Bronchial epithelial cell (primary cell): ENCODE data around the gene IGF2BP2. TPM values are rescaled to one million over a fixed set of nuclear protein-coding genes. Genes with fewer than 3 reads are reported as not detected.

Experiments
- DNase-seq: peaks from one replicate; pipeline ENCODE4 v3.0.0-alpha.2; 2010; ENCODE audit warnings: low read depth
- FAIRE-seq: peaks from 2 replicates; lab custom pipeline; 2011; peaks lifted over from hg19 to GRCh38; lab: Jason Lieb, UNC
- H3K27me3 ChIP-seq: 2 replicates; pipeline ENCODE4 v1.5.1; 2011; ENCODE audit warnings: low read length; ENCODE audit not compliant: control insufficient read depth, insufficient read depth
- H3K36me3 ChIP-seq: 2 replicates; pipeline ENCODE4 v1.5.1; 2011; ENCODE audit warnings: low read length; ENCODE audit not compliant: control insufficient read depth, insufficient read depth
- H3K4me3 ChIP-seq: 2 replicates; pipeline ENCODE4 v1.5.1; 2011; ENCODE audit warnings: mild to moderate bottlenecking, low read depth, low read length, control low read depth
- total RNA-seq: library from RNA; depleted of rRNA; stranded (reverse); fragments of >200 nt; gene quantifications from 2 replicates; pipeline ENCODE4 v1.2.1, GENCODE V29; 2014
- TF ChIP-seq, protein P1 (sequence below): IDR thresholded peaks from 2 replicates; pipeline ENCODE4 v1.5.1; 2011; ENCODE audit warnings: mild to moderate bottlenecking, moderate library complexity, low read length, control low read depth, inconsistent platforms; ENCODE audit not compliant: insufficient read depth, severe bottlenecking

IGF2BP2 gene
- total RNA-seq, 1 donor from 2014 or later = 37.1 TPM

DNA sequence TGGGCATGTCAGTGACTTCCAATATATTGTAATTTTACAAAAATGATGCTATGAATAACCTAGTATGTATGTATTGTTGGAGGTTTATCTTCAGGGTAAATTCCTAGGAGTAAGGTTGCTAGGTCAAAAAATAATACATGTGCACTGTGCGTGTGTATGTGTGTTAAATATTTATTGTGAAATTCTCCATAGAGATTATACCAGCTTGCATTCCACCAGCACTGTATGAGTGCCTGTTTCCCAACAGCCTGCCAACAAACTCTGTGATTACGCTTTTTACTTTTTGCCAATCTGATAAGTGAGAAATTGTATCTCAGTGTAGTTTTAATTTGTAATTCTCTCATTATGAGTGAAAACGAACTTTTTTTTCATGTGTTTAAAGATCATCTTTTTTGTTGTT lies 12.6 kb upstream of the IGF2BP2 start:
- no peak for FAIRE-seq
- Histone ChIP-seq H3K36me3 (no peaks in the 10 kb centered on the region), H3K4me3 (no peak overlapping the region), H3K27me3 (no peaks in the 10 kb centered on the region)
- TF ChIP-seq, protein P1, sequence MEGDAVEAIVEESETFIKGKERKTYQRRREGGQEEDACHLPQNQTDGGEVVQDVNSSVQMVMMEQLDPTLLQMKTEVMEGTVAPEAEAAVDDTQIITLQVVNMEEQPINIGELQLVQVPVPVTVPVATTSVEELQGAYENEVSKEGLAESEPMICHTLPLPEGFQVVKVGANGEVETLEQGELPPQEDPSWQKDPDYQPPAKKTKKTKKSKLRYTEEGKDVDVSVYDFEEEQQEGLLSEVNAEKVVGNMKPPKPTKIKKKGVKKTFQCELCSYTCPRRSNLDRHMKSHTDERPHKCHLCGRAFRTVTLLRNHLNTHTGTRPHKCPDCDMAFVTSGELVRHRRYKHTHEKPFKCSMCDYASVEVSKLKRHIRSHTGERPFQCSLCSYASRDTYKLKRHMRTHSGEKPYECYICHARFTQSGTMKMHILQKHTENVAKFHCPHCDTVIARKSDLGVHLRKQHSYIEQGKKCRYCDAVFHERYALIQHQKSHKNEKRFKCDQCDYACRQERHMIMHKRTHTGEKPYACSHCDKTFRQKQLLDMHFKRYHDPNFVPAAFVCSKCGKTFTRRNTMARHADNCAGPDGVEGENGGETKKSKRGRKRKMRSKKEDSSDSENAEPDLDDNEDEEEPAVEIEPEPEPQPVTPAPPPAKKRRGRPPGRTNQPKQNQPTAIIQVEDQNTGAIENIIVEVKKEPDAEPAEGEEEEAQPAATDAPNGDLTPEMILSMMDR = no peak
- no peak for DNase-seq

- no peak for DNase-seq
- Histone ChIP-seq H3K27me3 (no peaks in the 10 kb centered on the region), H3K4me3 (no peak overlapping the region), H3K36me3 (peaks cover 1% of the 10 kb centered on the region)
- TF ChIP-seq, protein P1 = no peak
- FAIRE-seq = no peak
Observed at GRCh38 chr3:185831990-185832389, 7.1 kb upstream of the IGF2BP2 start.

DNA sequence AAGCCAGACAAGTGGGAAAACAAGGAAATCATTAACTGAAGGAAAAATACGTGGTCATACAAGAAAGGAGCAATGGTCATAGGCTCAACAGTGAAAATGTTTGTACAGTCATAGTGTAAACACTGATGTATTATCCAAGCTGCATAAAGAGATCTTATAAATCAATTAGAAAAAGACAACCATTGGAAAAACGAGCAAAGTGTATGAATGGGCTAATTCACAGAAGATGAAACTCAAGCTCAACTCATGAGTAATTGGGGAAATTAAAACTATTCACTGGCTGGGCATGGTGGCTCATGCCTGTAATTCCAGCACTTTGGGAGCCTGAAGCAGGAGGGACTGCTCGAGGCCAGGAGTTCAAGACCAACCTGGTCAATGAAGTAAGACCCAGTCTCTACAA lies 6.4 kb upstream of the IGF2BP2 start:
- Histone ChIP-seq H3K4me3 (no peak overlapping the region), H3K36me3 (peaks cover 1% of the 10 kb centered on the region), H3K27me3 (no peaks in the 10 kb centered on the region)
- TF ChIP-seq, protein P1 = no peak
- FAIRE-seq (no peak), DNase-seq (no peak)

- TF ChIP-seq, protein P1 = no peak
- Histone ChIP-seq H3K27me3 (no peaks in the 10 kb centered on the region), H3K4me3 (no peak overlapping the region), H3K36me3 (peaks cover 1% of the 10 kb centered on the region)
- no peak for DNase-seq
- no peak for FAIRE-seq
Observed at GRCh38 chr3:185830018-185830797, 5.4 kb upstream of the IGF2BP2 start.

GRCh38 chr3:185828755-185829154 lies 3.9 kb upstream of the IGF2BP2 start:
- TF ChIP-seq, protein P1 = no peak
- no peak for FAIRE-seq

More at GRCh38 chr3:185828755-185829154, 3.9 kb upstream of the IGF2BP2 start:
- no peak for DNase-seq
- peaks cover 1% of the 10 kb centered on the region for H3K36me3 ChIP-seq
- no peak overlapping the region for H3K4me3 ChIP-seq
- no peaks in the 10 kb centered on the region for H3K27me3 ChIP-seq
